ENCODE measurements around the gene TMEM238L.

- no peak for TF ChIP-seq CTCF (IDR thresholded peaks at IDR 0.05)
- TF ChIP-seq POLR2A (IDR thresholded peaks at IDR 0.05): no peak
Measured at GRCh38 chr17:10762037-10762436, 41.9 kb downstream of the TMEM238L start.
